HepG2 (cell line): Measurements from ENCODE around the gene ACTN3. TPM values are rescaled to one million over a fixed set of nuclear protein-coding genes. Genes with fewer than 3 reads are reported as not detected.

Experiments used
- ATF1 ChIP-seq: IDR thresholded peaks from 2 replicates; pipeline ENCODE4 v1.6.1; 2016; ENCODE audit warnings: mild to moderate bottlenecking, control low read depth
- ATF2 ChIP-seq: sonication (generic); formaldehyde crosslinking; IDR thresholded peaks from 2 replicates; pipeline ENCODE4 v1.4.0; 2020; ENCODE audit warnings: missing genetic modification reagents
- ATM ChIP-seq: fragments of 450-650 bp; IDR thresholded peaks from 2 replicates; pipeline ENCODE4 v1.7.1; 2017; ENCODE audit warnings: mild to moderate bottlenecking, borderline replicate concordance
- BHLHE40 ChIP-seq: IDR thresholded peaks from 2 replicates; pipeline ENCODE4 v1.6.1; 2011; ENCODE audit warnings: low read length, improper control_type of control experiment
- HCFC1 ChIP-seq: fragments of 150-350 bp; IDR thresholded peaks from 2 replicates; pipeline ENCODE4 v1.6.1; 2014; ENCODE audit warnings: low read depth, low read length
- HMG20A ChIP-seq: IDR thresholded peaks from 2 replicates; pipeline ENCODE4 v1.6.1; 2016; ENCODE audit warnings: borderline replicate concordance
- KDM3A ChIP-seq: IDR thresholded peaks from 2 replicates; pipeline ENCODE4 v1.6.1; 2018; ENCODE audit warnings: low read depth, missing compliant biosample characterization
- KMT2A ChIP-seq: sonication (generic); formaldehyde crosslinking; IDR thresholded peaks from 2 replicates; pipeline ENCODE4 v1.4.0; 2020; ENCODE audit warnings: missing genetic modification reagents
- NFE2 ChIP-seq: sonication (generic); formaldehyde crosslinking; IDR thresholded peaks from 2 replicates; pipeline ENCODE4 v1.4.0; 2020; ENCODE audit warnings: missing genetic modification reagents
- ONECUT2 ChIP-seq: sonication (generic); formaldehyde crosslinking; IDR thresholded peaks from 2 replicates; pipeline ENCODE4 v1.4.0; 2020; ENCODE audit warnings: missing genetic modification reagents
- PHF8 ChIP-seq: sonication (generic); formaldehyde crosslinking; IDR thresholded peaks from 2 replicates; pipeline ENCODE4 v1.5.0; 2020; ENCODE audit warnings: missing genetic modification reagents
- RELA ChIP-seq: sonication (generic); formaldehyde crosslinking; IDR thresholded peaks from 2 replicates; pipeline ENCODE4 v1.4.0; 2020; ENCODE audit warnings: missing genetic modification reagents
- RFX5 ChIP-seq: IDR thresholded peaks from 2 replicates; pipeline ENCODE4 v1.6.1; 2011; ENCODE audit warnings: low read depth, low read length, improper control_type of control experiment
- SNRNP70 ChIP-seq: fragments of 200-400 bp; formaldehyde crosslinking; IDR thresholded peaks from 2 replicates; pipeline ENCODE4 v1.6.1; 2017; ENCODE audit warnings: mild to moderate bottlenecking, low read depth, low read length, moderate library complexity
- SRF ChIP-seq: IDR thresholded peaks from 2 replicates; pipeline ENCODE4 v1.6.1; 2011; ENCODE audit warnings: mild to moderate bottlenecking, low read depth, low read length, moderate library complexity
- SRSF4 ChIP-seq: fragments of 200-400 bp; formaldehyde crosslinking; IDR thresholded peaks from one replicate; pipeline ENCODE4 v1.6.1; 2018; ENCODE audit warnings: mild to moderate bottlenecking, low read depth, low read length, moderate library complexity; ENCODE audit not compliant: poor library complexity, severe bottlenecking
- TBX2 ChIP-seq: sonication (generic); formaldehyde crosslinking; IDR thresholded peaks from 2 replicates; pipeline ENCODE4 v1.5.0; 2020; ENCODE audit warnings: missing genetic modification reagents, mild to moderate bottlenecking, borderline replicate concordance
- U2AF1 ChIP-seq: fragments of 200-400 bp; formaldehyde crosslinking; optimal IDR thresholded peaks from 2 replicates; pipeline ENCODE3; 2017; ENCODE audit warnings: mild to moderate bottlenecking, low read depth, low read length
- U2AF2 ChIP-seq: fragments of 200-400 bp; formaldehyde crosslinking; IDR thresholded peaks from 2 replicates; pipeline ENCODE4 v1.6.1; 2017; ENCODE audit warnings: low read depth, mild to moderate bottlenecking, low read length
- ZFY ChIP-seq: sonication (generic); formaldehyde crosslinking; IDR thresholded peaks from 2 replicates; pipeline ENCODE4 v1.4.0; 2020; ENCODE audit warnings: missing genetic modification reagents
- ZIK1 ChIP-seq: sonication (generic); formaldehyde crosslinking; IDR thresholded peaks from 2 replicates; pipeline ENCODE4 v1.5.0; 2020; ENCODE audit warnings: mild to moderate bottlenecking, low read depth, missing genetic modification reagents, borderline replicate concordance
- ZKSCAN1 ChIP-seq: fragments of 150-350 bp; IDR thresholded peaks from 2 replicates; pipeline ENCODE4 v1.6.1; 2014; ENCODE audit warnings: low read length
- ZNF317 ChIP-seq: sonication (generic); formaldehyde crosslinking; IDR thresholded peaks from 2 replicates; pipeline ENCODE4 v1.5.0; 2020; ENCODE audit warnings: mild to moderate bottlenecking, missing genetic modification reagents
- ZNF460 ChIP-seq: sonication (generic); formaldehyde crosslinking; IDR thresholded peaks from 2 replicates; pipeline ENCODE4 v1.5.1; 2020; ENCODE audit warnings: missing genetic modification reagents, mild to moderate bottlenecking, borderline replicate concordance
- ZSCAN31 ChIP-seq: sonication (generic); formaldehyde crosslinking; IDR thresholded peaks from 2 replicates; pipeline ENCODE4 v1.5.0; 2020; ENCODE audit warnings: low read depth, mild to moderate bottlenecking, missing genetic modification reagents
- polyA plus RNA-seq, 8 experiments: library from polyadenylated mRNA; depleted of rRNA in 3 of 8; stranded (reverse) in 7 of 8; unstranded in 1 of 8; fragments of >200 nt; fragmentation: Illumina TruSeq in 4 of 8; extraction: Trizol in 4 of 8; gene quantifications; 2 replicates each; pipeline versions ENCODE4 v1.2.1 to v1.2.3, GENCODE V29; 2011 to 2016; ENCODE audit warnings: low read depth in 4 of 8, missing spikeins in 1 of 8, mixed read lengths in 1 of 8; ENCODE audit not compliant: insufficient read depth in 1 of 8
- total RNA-seq, 5 experiments: library from RNA; depleted of rRNA; stranded (reverse); fragments of >200 nt; fragmentation: Illumina TruSeq; extraction: Trizol; gene quantifications; 2 replicates each; pipeline ENCODE4 v1.2.3, GENCODE V29; 2016; ENCODE audit warnings: low read depth in 1 of 5
- TF ChIP-seq, protein P1 (sequence below): sonication (generic); formaldehyde crosslinking; IDR thresholded peaks from 2 replicates; pipeline ENCODE4 v1.4.0; 2020; ENCODE audit warnings: mild to moderate bottlenecking, missing genetic modification reagents
- TF ChIP-seq, protein P2 (sequence below): sonication (generic); formaldehyde crosslinking; IDR thresholded peaks from 2 replicates; pipeline ENCODE4 v1.4.0; 2020; ENCODE audit warnings: missing genetic modification reagents

Gene ACTN3
- total and polyA plus RNA-seq, 2 of the 13 experiments (the other 11 are each of a cell fraction or from before 2014, with no cell fraction given): 0.04 to 0.09 TPM

DNA sequence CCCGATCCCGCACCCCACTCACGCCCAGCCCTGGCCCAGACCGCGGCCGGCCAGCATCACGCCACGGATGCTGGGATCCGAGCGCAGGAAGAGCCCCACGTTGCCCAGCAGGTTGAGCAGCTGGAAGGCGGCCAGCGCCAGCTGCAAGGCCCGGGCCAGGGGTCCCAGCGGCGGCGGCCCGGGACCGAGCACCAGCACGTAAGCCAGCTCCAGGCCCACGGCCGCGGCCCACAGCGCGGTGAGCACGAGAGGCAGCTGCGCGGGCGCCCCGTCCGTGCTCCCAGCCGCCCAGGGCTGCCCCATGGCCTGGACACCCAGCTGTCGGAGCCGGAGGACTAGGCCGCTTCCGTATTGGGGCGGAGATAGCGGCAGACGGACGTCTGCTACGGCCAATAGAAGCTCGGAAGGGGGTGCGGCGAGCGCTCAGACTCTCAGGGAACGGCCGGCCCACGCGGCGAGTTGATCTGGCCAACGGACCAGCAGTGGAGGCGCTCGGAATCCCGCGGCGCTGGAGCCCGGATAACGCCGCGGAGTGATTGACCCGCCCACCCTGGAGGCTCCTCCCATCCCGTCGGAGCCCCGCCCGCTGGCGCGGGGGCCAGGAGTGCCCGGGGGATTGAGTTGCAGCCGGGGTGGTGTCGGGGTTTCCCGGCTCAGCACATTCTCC lies 869 bp upstream of the ACTN3 start, which contains the start of gene ZDHHC24 (continued):
- TF ChIP-seq RELA (no peak), SNRNP70 (no peak), U2AF2 (no peak), ATF1 (CRISPR knock-in tag) (no peak), PHF8 (peak; percentile 89), ZIK1 (CRISPR knock-in tag) (0 out of 2 replicates have a peak, but pooled peaks have one; percentile 35), HCFC1 (no peak), U2AF1 (no peak), ATM (no peak), SRF (0 out of 2 replicates have a peak, but pooled peaks have one; percentile 13), ZFY (peak; percentile 98), ONECUT2 (CRISPR knock-in tag) (no peak), ZKSCAN1 (no peak), BHLHE40 (no peak), SRSF4 (no peak), RFX5 (no peak), TBX2 (peak; percentile 53; the same call in 1 of the 2 replicates), NFE2 (CRISPR knock-in tag) (no peak), ZNF317 (CRISPR knock-in tag) (peak; percentile 53; the same call in 1 of the 2 replicates), KMT2A (CRISPR knock-in tag) (peak; percentile 3; the same call in 1 of the 2 replicates), ZSCAN31 (no peak), ATF2 (CRISPR knock-in tag) (no peak; the same call in 1 of the 2 replicates), HMG20A (CRISPR knock-in tag) (no peak), ZNF460 (CRISPR knock-in tag) (no peak), KDM3A (CRISPR knock-in tag) (no peak)
- TF ChIP-seq, protein P1, sequence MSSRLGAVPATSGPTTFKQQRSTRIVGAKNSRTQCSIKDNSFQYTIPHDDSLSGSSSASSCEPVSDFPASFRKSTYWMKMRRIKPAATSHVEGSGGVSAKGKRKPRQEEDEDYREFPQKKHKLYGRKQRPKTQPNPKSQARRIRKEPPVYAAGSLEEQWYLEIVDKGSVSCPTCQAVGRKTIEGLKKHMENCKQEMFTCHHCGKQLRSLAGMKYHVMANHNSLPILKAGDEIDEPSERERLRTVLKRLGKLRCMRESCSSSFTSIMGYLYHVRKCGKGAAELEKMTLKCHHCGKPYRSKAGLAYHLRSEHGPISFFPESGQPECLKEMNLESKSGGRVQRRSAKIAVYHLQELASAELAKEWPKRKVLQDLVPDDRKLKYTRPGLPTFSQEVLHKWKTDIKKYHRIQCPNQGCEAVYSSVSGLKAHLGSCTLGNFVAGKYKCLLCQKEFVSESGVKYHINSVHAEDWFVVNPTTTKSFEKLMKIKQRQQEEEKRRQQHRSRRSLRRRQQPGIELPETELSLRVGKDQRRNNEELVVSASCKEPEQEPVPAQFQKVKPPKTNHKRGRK (CRISPR knock-in tag): no peak
- TF ChIP-seq, protein P2, sequence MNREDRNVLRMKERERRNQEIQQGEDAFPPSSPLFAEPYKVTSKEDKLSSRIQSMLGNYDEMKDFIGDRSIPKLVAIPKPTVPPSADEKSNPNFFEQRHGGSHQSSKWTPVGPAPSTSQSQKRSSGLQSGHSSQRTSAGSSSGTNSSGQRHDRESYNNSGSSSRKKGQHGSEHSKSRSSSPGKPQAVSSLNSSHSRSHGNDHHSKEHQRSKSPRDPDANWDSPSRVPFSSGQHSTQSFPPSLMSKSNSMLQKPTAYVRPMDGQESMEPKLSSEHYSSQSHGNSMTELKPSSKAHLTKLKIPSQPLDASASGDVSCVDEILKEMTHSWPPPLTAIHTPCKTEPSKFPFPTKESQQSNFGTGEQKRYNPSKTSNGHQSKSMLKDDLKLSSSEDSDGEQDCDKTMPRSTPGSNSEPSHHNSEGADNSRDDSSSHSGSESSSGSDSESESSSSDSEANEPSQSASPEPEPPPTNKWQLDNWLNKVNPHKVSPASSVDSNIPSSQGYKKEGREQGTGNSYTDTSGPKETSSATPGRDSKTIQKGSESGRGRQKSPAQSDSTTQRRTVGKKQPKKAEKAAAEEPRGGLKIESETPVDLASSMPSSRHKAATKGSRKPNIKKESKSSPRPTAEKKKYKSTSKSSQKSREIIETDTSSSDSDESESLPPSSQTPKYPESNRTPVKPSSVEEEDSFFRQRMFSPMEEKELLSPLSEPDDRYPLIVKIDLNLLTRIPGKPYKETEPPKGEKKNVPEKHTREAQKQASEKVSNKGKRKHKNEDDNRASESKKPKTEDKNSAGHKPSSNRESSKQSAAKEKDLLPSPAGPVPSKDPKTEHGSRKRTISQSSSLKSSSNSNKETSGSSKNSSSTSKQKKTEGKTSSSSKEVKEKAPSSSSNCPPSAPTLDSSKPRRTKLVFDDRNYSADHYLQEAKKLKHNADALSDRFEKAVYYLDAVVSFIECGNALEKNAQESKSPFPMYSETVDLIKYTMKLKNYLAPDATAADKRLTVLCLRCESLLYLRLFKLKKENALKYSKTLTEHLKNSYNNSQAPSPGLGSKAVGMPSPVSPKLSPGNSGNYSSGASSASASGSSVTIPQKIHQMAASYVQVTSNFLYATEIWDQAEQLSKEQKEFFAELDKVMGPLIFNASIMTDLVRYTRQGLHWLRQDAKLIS (CRISPR knock-in tag): no peak
